GM21526 (cell line): ENCODE results near the gene THEMIS2.
A peak's percentile ranks its signal among the peaks of the same experiment; 100 is the strongest.

Source experiments
- ATAC-seq: cut with Tn5 transposase; IDR thresholded peaks from one replicate; pipeline ENCODE4 v1.9.1; 2021; ENCODE audit warnings: moderate library complexity; ENCODE audit not compliant: unreplicated experiment, low FRiP score

Gene THEMIS2

GRCh38 chr1:27885114-27885528 lies 12.8 kb downstream of the THEMIS2 start:
- ATAC-seq = no peak

- ATAC-seq = no peak
Observed at GRCh38 chr1:27885621-27886352, 13.4 kb downstream of the THEMIS2 start.

- no peak for ATAC-seq
Observed at GRCh38 chr1:27886353-27886679, 14.0 kb downstream of the THEMIS2 start.

GRCh38 chr1:27886744-27887143 lies 14.4 kb downstream of the THEMIS2 start:
- ATAC-seq = no peak

GRCh38 chr1:27887215-27888021 lies 15.1 kb downstream of the THEMIS2 start:
- ATAC-seq = no peak

- no peak for ATAC-seq
Observed at GRCh38 chr1:27889506-27889905, 17.2 kb downstream of the THEMIS2 start.

GRCh38 chr1:27891196-27891889 lies 19.0 kb downstream of the THEMIS2 start:
- ATAC-seq = peak; percentile 41

GRCh38 chr1:27894521-27894920 lies 22.2 kb downstream of the THEMIS2 start:
- ATAC-seq = no peak

- no peak for ATAC-seq
Observed at GRCh38 chr1:27906759-27907158, 34.4 kb downstream of the THEMIS2 start.

GRCh38 chr1:27912429-27912828 lies 40.1 kb downstream of the THEMIS2 start:
- no peak for ATAC-seq

GRCh38 chr1:27915082-27915575 lies 42.8 kb downstream of the THEMIS2 start:
- ATAC-seq = peak; percentile 1

GRCh38 chr1:27922272-27922671 lies 49.9 kb downstream of the THEMIS2 start:
- no peak for ATAC-seq

GRCh38 chr1:27928216-27928954 lies 56.0 kb downstream of the THEMIS2 start:
- ATAC-seq = no peak

GRCh38 chr1:27931184-27931583 lies 58.8 kb downstream of the THEMIS2 start:
- ATAC-seq = no peak

GRCh38 chr1:27931759-27932158 lies 59.4 kb downstream of the THEMIS2 start:
- ATAC-seq = no peak

GRCh38 chr1:27934818-27935549 lies 62.6 kb downstream of the THEMIS2 start, which contains the start of gene SMPDL3B:
TSS of gene SMPDL3B (plus strand) at chr1:27935000. CDS start at chr1:27935184, 184 bp downstream.
- no peak for ATAC-seq

- no peak for ATAC-seq
Observed at GRCh38 chr1:27935721-27936120, 63.4 kb downstream of the THEMIS2 start.
